GM12878 (cell line): ENCODE results near the gene ARL16.

ENCODE experiments used
- BHLHE40 ChIP-seq, 2 experiments: fragments of 450-650 bp in 1 of 2; IDR thresholded peaks; 2 replicates each; pipeline ENCODE4 v1.6.1; 2011 to 2017; ENCODE audit warnings: low read depth in 2 of 2, borderline replicate concordance in 1 of 2, improper control_type of control experiment in 1 of 2, low read length in 1 of 2, mild to moderate bottlenecking in 1 of 2
- CTCF ChIP-seq, 3 experiments: IDR thresholded peaks in 2 of 3; conservative IDR thresholded peaks in 1 of 3; 2 replicates each; pipeline ENCODE4 v1.5.1; 2011; ENCODE audit warnings: low read depth in 3 of 3, low read length in 3 of 3, mild to moderate bottlenecking in 3 of 3, control low read depth in 2 of 3, moderate library complexity in 2 of 3, inconsistent platforms in 1 of 3, mixed read lengths in 1 of 3; ENCODE audit not compliant: control insufficient read depth in 2 of 3, insufficient read depth in 1 of 3; ENCODE audit errors: extremely low read depth in 1 of 3
- POLR2A ChIP-seq: IDR thresholded peaks from 2 replicates; pipeline ENCODE4 v1.6.1; 2011; ENCODE audit warnings: low read depth, mild to moderate bottlenecking, low read length
- POU2F2 ChIP-seq: IDR thresholded peaks from 3 replicates; pipeline ENCODE4 v1.6.1; 2011; ENCODE audit warnings: low read depth, mild to moderate bottlenecking, low read length, borderline replicate concordance
- TF ChIP-seq, protein P1 (sequence below): fragments of 450-650 bp; IDR thresholded peaks from 2 replicates; pipeline ENCODE4 v1.6.1; 2016; ENCODE audit warnings: mild to moderate bottlenecking

GRCh38 chr17:81712468-81713003, 28.9 kb upstream of the ARL16 start:
- TF ChIP-seq, protein P1, sequence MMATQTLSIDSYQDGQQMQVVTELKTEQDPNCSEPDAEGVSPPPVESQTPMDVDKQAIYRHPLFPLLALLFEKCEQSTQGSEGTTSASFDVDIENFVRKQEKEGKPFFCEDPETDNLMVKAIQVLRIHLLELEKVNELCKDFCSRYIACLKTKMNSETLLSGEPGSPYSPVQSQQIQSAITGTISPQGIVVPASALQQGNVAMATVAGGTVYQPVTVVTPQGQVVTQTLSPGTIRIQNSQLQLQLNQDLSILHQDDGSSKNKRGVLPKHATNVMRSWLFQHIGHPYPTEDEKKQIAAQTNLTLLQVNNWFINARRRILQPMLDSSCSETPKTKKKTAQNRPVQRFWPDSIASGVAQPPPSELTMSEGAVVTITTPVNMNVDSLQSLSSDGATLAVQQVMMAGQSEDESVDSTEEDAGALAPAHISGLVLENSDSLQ = no peak
- TF ChIP-seq CTCF (IDR thresholded peaks at IDR 0.05 in 2 of 3, conservative IDR thresholded peaks at IDR 0.05 in 1 of 3; ENCODE audit: control insufficient read depth in 2 of 3, extremely low read depth in 1 of 3, insufficient read depth in 1 of 3, low read depth in 3 of 3, low read length in 3 of 3) (peak in 2 of 3 experiments; percentile 13 to 18; a peak in 1 of 6 replicates), BHLHE40 (IDR thresholded peaks at IDR 0.05; ENCODE audit: borderline replicate concordance in 1 of 2, low read depth in 2 of 2, low read length in 1 of 2) (no peak; a peak in 1 of 4 replicates), POU2F2 (no peak), POLR2A (no peak; the same call in 1 of the 2 replicates)
